Mucosa of rectum (tissue), 2 donors: ENCODE measurements around the gene MYO7B.

Experiments used
- H3K27ac ChIP-seq, 2 donors: one replicate each; pipeline ENCODE4 v1.7.0; 2013; ENCODE audit warnings: inconsistent platforms in 2 of 2, low read depth in 2 of 2, low read length in 2 of 2
- H3K27me3 ChIP-seq, 2 donors: one replicate each; pipeline ENCODE4 v1.7.0; 2013; ENCODE audit warnings: low read length in 2 of 2; ENCODE audit not compliant: control insufficient read depth in 2 of 2, insufficient read depth in 2 of 2
- H3K36me3 ChIP-seq, 2 donors: one replicate each; pipeline ENCODE4 v1.7.0; 2013; ENCODE audit warnings: low read length in 2 of 2; ENCODE audit not compliant: control insufficient read depth in 2 of 2, insufficient read depth in 2 of 2
- H3K4me1 ChIP-seq, 2 donors: one replicate each; pipeline ENCODE4 v1.7.0; 2013; ENCODE audit warnings: low read length in 2 of 2, mild to moderate bottlenecking in 1 of 2; ENCODE audit not compliant: control insufficient read depth in 2 of 2, insufficient read depth in 2 of 2
- H3K4me3 ChIP-seq, 2 donors: one replicate each; pipeline ENCODE4 v1.7.0; 2013; ENCODE audit warnings: low read length in 2 of 2
- H3K9ac ChIP-seq, 2 donors: one replicate each; pipeline ENCODE4 v1.7.0; 2013; ENCODE audit warnings: low read length in 2 of 2, low read depth in 1 of 2, mild to moderate bottlenecking in 1 of 2
- H3K9me3 ChIP-seq, 2 donors: one replicate each; pipeline ENCODE4 v1.7.0; 2013; ENCODE audit warnings: low read length in 2 of 2; ENCODE audit not compliant: control insufficient read depth in 2 of 2
- donor health status: healthy.
- donor health status: Normal muscosa, but diverticular disease.

Gene MYO7B

GRCh38 chr2:127582863-127583861 lies 47.7 kb downstream of the MYO7B start:
- H3K27me3 ChIP-seq: no peaks in the 10 kb centered on the region
- peaks cover 35 to 53% of the 10 kb centered on the region in 2 donors for H3K36me3 ChIP-seq
- H3K4me1 ChIP-seq: no peaks in the 10 kb centered on the region
- H3K4me3 ChIP-seq: no peak overlapping the region
- H3K9me3 ChIP-seq: no peaks in the 10 kb centered on the region
- no peak overlapping the region for H3K9ac ChIP-seq
- no peak overlapping the region for H3K27ac ChIP-seq

- no peaks in the 10 kb centered on the region for H3K9me3 ChIP-seq
- no peaks in the 10 kb centered on the region for H3K27me3 ChIP-seq
- no peaks in the 10 kb centered on the region for H3K4me1 ChIP-seq
- H3K4me3 ChIP-seq: no peak overlapping the region
- no peak overlapping the region for H3K27ac ChIP-seq
- H3K36me3 ChIP-seq: peaks cover 35 to 57% of the 10 kb centered on the region in 2 donors
- no peak overlapping the region for H3K9ac ChIP-seq
Measured at GRCh38 chr2:127584047-127584446, 48.6 kb downstream of the MYO7B start.

- no peak overlapping the region for H3K9ac ChIP-seq
Measured at GRCh38 chr2:127584516-127585033, 49.1 kb downstream of the MYO7B start.

GRCh38 chr2:127585270-127585807 lies 49.9 kb downstream of the MYO7B start:
- no peak overlapping the region for H3K4me3 ChIP-seq
- no peaks in the 10 kb centered on the region for H3K9me3 ChIP-seq
- no peak overlapping the region for H3K9ac ChIP-seq
- no peaks in the 10 kb centered on the region for H3K4me1 ChIP-seq
- no peak overlapping the region for H3K27ac ChIP-seq
- peaks cover 36 to 60% of the 10 kb centered on the region in 2 donors for H3K36me3 ChIP-seq
- no peaks in the 10 kb centered on the region for H3K27me3 ChIP-seq

More at GRCh38 chr2:127584516-127585033, 49.1 kb downstream of the MYO7B start:
- Histone ChIP-seq H3K36me3 (peaks cover 31 to 57% of the 10 kb centered on the region in 2 donors), H3K27ac (no peak overlapping the region), H3K4me3 (no peak overlapping the region), H3K4me1 (no peaks in the 10 kb centered on the region), H3K27me3 (no peaks in the 10 kb centered on the region), H3K9me3 (no peaks in the 10 kb centered on the region)

GRCh38 chr2:127586136-127586535 lies 50.7 kb downstream of the MYO7B start:
- H3K9ac ChIP-seq: no peak overlapping the region
- no peak overlapping the region for H3K4me3 ChIP-seq
- peaks cover 38 to 63% of the 10 kb centered on the region in 2 donors for H3K36me3 ChIP-seq
- no peaks in the 10 kb centered on the region for H3K4me1 ChIP-seq
- H3K27ac ChIP-seq: no peak overlapping the region
- H3K9me3 ChIP-seq: no peaks in the 10 kb centered on the region
- H3K27me3 ChIP-seq: no peaks in the 10 kb centered on the region

GRCh38 chr2:127586746-127587295 lies 51.3 kb downstream of the MYO7B start:
- Histone ChIP-seq H3K4me1 (no peaks in the 10 kb centered on the region), H3K27ac (no peak overlapping the region), H3K9ac (no peak overlapping the region), H3K9me3 (no peaks in the 10 kb centered on the region), H3K27me3 (no peaks in the 10 kb centered on the region), H3K36me3 (peaks cover 35 to 60% of the 10 kb centered on the region in 2 donors), H3K4me3 (no peak overlapping the region)

GRCh38 chr2:127588241-127588640 lies 52.8 kb downstream of the MYO7B start:
- no peak overlapping the region for H3K9ac ChIP-seq

GRCh38 chr2:127589358-127589757 lies 53.9 kb downstream of the MYO7B start:
- H3K4me3 ChIP-seq: no peak overlapping the region
- no peaks in the 10 kb centered on the region for H3K9me3 ChIP-seq
- H3K36me3 ChIP-seq: peaks cover 18 to 51% of the 10 kb centered on the region in 2 donors
- no peak overlapping the region for H3K9ac ChIP-seq
- no peak overlapping the region for H3K27ac ChIP-seq
- no peaks in the 10 kb centered on the region for H3K4me1 ChIP-seq
- H3K27me3 ChIP-seq: no peaks in the 10 kb centered on the region

More at GRCh38 chr2:127588241-127588640, 52.8 kb downstream of the MYO7B start:
- no peaks in the 10 kb centered on the region for H3K4me1 ChIP-seq
- H3K9me3 ChIP-seq: no peaks in the 10 kb centered on the region
- H3K27ac ChIP-seq: no peak overlapping the region
- H3K4me3 ChIP-seq: no peak overlapping the region
- no peaks in the 10 kb centered on the region for H3K27me3 ChIP-seq
- H3K36me3 ChIP-seq: peaks cover 25 to 52% of the 10 kb centered on the region in 2 donors

- H3K9me3 ChIP-seq: no peaks in the 10 kb centered on the region
- no peak overlapping the region for H3K4me3 ChIP-seq
- H3K36me3 ChIP-seq: peaks cover 14 to 49% of the 10 kb centered on the region in 2 donors
- no peaks in the 10 kb centered on the region for H3K4me1 ChIP-seq
- H3K9ac ChIP-seq: no peak overlapping the region
- no peak overlapping the region for H3K27ac ChIP-seq
- H3K27me3 ChIP-seq: no peaks in the 10 kb centered on the region
Measured at GRCh38 chr2:127589841-127590240, 54.4 kb downstream of the MYO7B start.
